ENCODE results near the gene ZBTB4.

The ZBTB4 gene

GRCh38 chr17:7509937-7510336 lies 30.5 kb upstream of the ZBTB4 start:
- H3K9ac ChIP-seq = no peak overlapping the region
- no peaks in the 10 kb centered on the region for H3K9me3 ChIP-seq (replicated peaks in 1 of 11)
- H4K20me1 ChIP-seq = peaks cover 0 to 81% (median 52%) of the 10 kb centered on the region in 11 experiments; a peak in 18 of 22 replicates
- H3K36me3 ChIP-seq = peaks cover 92 to 100% (median 97%) of the 10 kb centered on the region in 11 experiments
- H3K27me3 ChIP-seq = no peaks in the 10 kb centered on the region
- peaks cover 0 to 15% (median 4%) of the 10 kb centered on the region in 10 experiments; a peak in 14 of 20 replicates for H3K4me1 ChIP-seq
- no peak overlapping the region for H3K27ac ChIP-seq
- no peak for TF ChIP-seq Cebpa-rat (IDR thresholded peaks at IDR 0.05)
- H3K4me3 ChIP-seq = no peak overlapping the region
- no peak overlapping the region for H3K4me2 ChIP-seq

- peaks cover 0 to 84% (median 61%) of the 10 kb centered on the region in 11 experiments; a peak in 18 of 22 replicates for H4K20me1 ChIP-seq
- peaks cover 0 to 13% (median 0%) of the 10 kb centered on the region in 10 experiments; a peak in 3 of 20 replicates for H3K4me1 ChIP-seq
- peak overlapping the region in 1 of 11 experiments; percentile 11; a peak in 1 of 22 replicates for H3K9ac ChIP-seq
- H3K4me3 ChIP-seq = no peak overlapping the region
- H3K27ac ChIP-seq = no peak overlapping the region
- H3K4me2 ChIP-seq = no peak overlapping the region
- H3K36me3 ChIP-seq = peaks cover 100% of the 10 kb centered on the region in 11 experiments
- H3K9me3 ChIP-seq (replicated peaks in 1 of 11) = no peaks in the 10 kb centered on the region
- H3K27me3 ChIP-seq = no peaks in the 10 kb centered on the region
- no peak for TF ChIP-seq Cebpa-rat (IDR thresholded peaks at IDR 0.05)
These were observed 29.4 kb upstream of the ZBTB4 start for GRCh38 chr17:7508846-7509245.

- Histone ChIP-seq H3K9ac (no peak overlapping the region), H3K36me3 (peaks cover 100% of the 10 kb centered on the region in 11 experiments), H3K4me3 (no peak overlapping the region), H3K9me3 (replicated peaks in 1 of 11) (no peaks in the 10 kb centered on the region), H3K27me3 (no peaks in the 10 kb centered on the region), H3K27ac (no peak overlapping the region), H3K4me1 (peaks cover 0 to 7% (median 0%) of the 10 kb centered on the region in 10 experiments; a peak in 2 of 20 replicates), H3K4me2 (no peak overlapping the region), H4K20me1 (peaks cover 0 to 86% (median 61%) of the 10 kb centered on the region in 11 experiments; a peak in 18 of 22 replicates)
- no peak for TF ChIP-seq Cebpa-rat (IDR thresholded peaks at IDR 0.05)
These were observed 28.7 kb upstream of the ZBTB4 start for GRCh38 chr17:7508145-7508544.

- TF ChIP-seq Cebpa-rat (IDR thresholded peaks at IDR 0.05) = no peak
- Histone ChIP-seq H3K4me3 (no peak overlapping the region), H3K27me3 (no peaks in the 10 kb centered on the region), H3K4me2 (no peak overlapping the region), H4K20me1 (peaks cover 3 to 96% (median 70%) of the 10 kb centered on the region in 11 experiments; a peak in 21 of 22 replicates), H3K36me3 (peaks cover 100% of the 10 kb centered on the region in 11 experiments), H3K4me1 (no peaks in the 10 kb centered on the region), H3K9me3 (replicated peaks in 1 of 11) (no peaks in the 10 kb centered on the region), H3K9ac (no peak overlapping the region; a peak in 1 of 22 replicates), H3K27ac (no peak overlapping the region)
These were observed 24.1 kb upstream of the ZBTB4 start for GRCh38 chr17:7503521-7503920.

GRCh38 chr17:7502987-7503386 lies 23.6 kb upstream of the ZBTB4 start:
- Histone ChIP-seq H4K20me1 (peaks cover 3 to 99% (median 72%) of the 10 kb centered on the region in 11 experiments; a peak in 21 of 22 replicates), H3K9ac (no peak overlapping the region), H3K27me3 (no peaks in the 10 kb centered on the region), H3K4me1 (no peaks in the 10 kb centered on the region), H3K27ac (no peak overlapping the region), H3K4me2 (no peak overlapping the region), H3K9me3 (replicated peaks in 1 of 11) (no peaks in the 10 kb centered on the region), H3K4me3 (no peak overlapping the region), H3K36me3 (peaks cover 100% of the 10 kb centered on the region in 11 experiments)
- TF ChIP-seq Cebpa-rat (IDR thresholded peaks at IDR 0.05) = no peak

- no peaks in the 10 kb centered on the region for H3K4me1 ChIP-seq
- peak overlapping the region in 1 of 11 experiments; percentile 26; a peak in 1 of 22 replicates for H3K9ac ChIP-seq
- no peak overlapping the region for H3K4me3 ChIP-seq
- TF ChIP-seq Cebpa-rat (IDR thresholded peaks at IDR 0.05) = no peak
- H4K20me1 ChIP-seq = peaks cover 7 to 99% (median 78%) of the 10 kb centered on the region in 11 experiments; a peak in 21 of 22 replicates
- no peak overlapping the region for H3K27ac ChIP-seq
- peaks cover 100% of the 10 kb centered on the region in 11 experiments for H3K36me3 ChIP-seq
- no peak overlapping the region for H3K4me2 ChIP-seq
- no peaks in the 10 kb centered on the region for H3K9me3 ChIP-seq (replicated peaks in 1 of 11)
- H3K27me3 ChIP-seq = no peaks in the 10 kb centered on the region
These were observed 22.9 kb upstream of the ZBTB4 start for GRCh38 chr17:7502171-7502847.

- H3K36me3 ChIP-seq = peaks cover 100% of the 10 kb centered on the region in 11 experiments
- H3K9ac ChIP-seq = 0 out of 22 replicates have a peak overlapping the region, but pooled peaks of 1 of the 11 experiments have one; percentile 26
- H3K9me3 ChIP-seq (replicated peaks in 1 of 11) = no peaks in the 10 kb centered on the region
These were observed 22.3 kb upstream of the ZBTB4 start for GRCh38 chr17:7501729-7502128.

GRCh38 chr17:7499161-7499560 lies 19.7 kb upstream of the ZBTB4 start:
- H3K9me3 ChIP-seq (replicated peaks in 1 of 11) = no peaks in the 10 kb centered on the region
- no peaks in the 10 kb centered on the region for H3K4me1 ChIP-seq

More at GRCh38 chr17:7501729-7502128, 22.3 kb upstream of the ZBTB4 start:
- no peaks in the 10 kb centered on the region for H3K27me3 ChIP-seq
- H3K4me1 ChIP-seq = no peaks in the 10 kb centered on the region
- no peak for TF ChIP-seq Cebpa-rat (IDR thresholded peaks at IDR 0.05)
- H3K27ac ChIP-seq = no peak overlapping the region
- peaks cover 10 to 99% (median 78%) of the 10 kb centered on the region in 11 experiments; a peak in 21 of 22 replicates for H4K20me1 ChIP-seq
- no peak overlapping the region for H3K4me2 ChIP-seq
- no peak overlapping the region for H3K4me3 ChIP-seq

GRCh38 chr17:7497636-7498035 lies 18.2 kb upstream of the ZBTB4 start:
- Histone ChIP-seq H3K4me3 (no peak overlapping the region), H4K20me1 (peaks cover 49 to 100% (median 94%) of the 10 kb centered on the region in 11 experiments), H3K9ac (no peak overlapping the region), H3K4me1 (peaks cover 0 to 8% (median 0%) of the 10 kb centered on the region in 10 experiments; a peak in 3 of 20 replicates), H3K27ac (no peak overlapping the region), H3K4me2 (no peak overlapping the region), H3K9me3 (replicated peaks in 1 of 11) (no peaks in the 10 kb centered on the region), H3K27me3 (no peaks in the 10 kb centered on the region), H3K36me3 (peaks cover 87 to 100% (median 99%) of the 10 kb centered on the region in 11 experiments)
- no peak for TF ChIP-seq Cebpa-rat (IDR thresholded peaks at IDR 0.05)

More at GRCh38 chr17:7499161-7499560, 19.7 kb upstream of the ZBTB4 start:
- Histone ChIP-seq H3K36me3 (peaks cover 93 to 100% (median 100%) of the 10 kb centered on the region in 11 experiments), H3K9ac (no peak overlapping the region), H3K27me3 (no peaks in the 10 kb centered on the region), H3K4me3 (no peak overlapping the region), H3K27ac (no peak overlapping the region), H3K4me2 (no peak overlapping the region), H4K20me1 (peaks cover 33 to 100% (median 94%) of the 10 kb centered on the region in 11 experiments)
- no peak for TF ChIP-seq Cebpa-rat (IDR thresholded peaks at IDR 0.05)
